ENCODE measurements around the gene SLC25A40. TPM values are rescaled to one million over a fixed set of nuclear protein-coding genes. Genes with fewer than 3 reads are reported as not detected.
"Not testable (repeated sequence)": the region's sequence is repeated elsewhere in the genome, so short reads cannot be mapped to it uniquely, and the experiment has no call there.

The SLC25A40 gene
- total RNA-seq, 1 donor, result 11.6 TPM

DNA sequence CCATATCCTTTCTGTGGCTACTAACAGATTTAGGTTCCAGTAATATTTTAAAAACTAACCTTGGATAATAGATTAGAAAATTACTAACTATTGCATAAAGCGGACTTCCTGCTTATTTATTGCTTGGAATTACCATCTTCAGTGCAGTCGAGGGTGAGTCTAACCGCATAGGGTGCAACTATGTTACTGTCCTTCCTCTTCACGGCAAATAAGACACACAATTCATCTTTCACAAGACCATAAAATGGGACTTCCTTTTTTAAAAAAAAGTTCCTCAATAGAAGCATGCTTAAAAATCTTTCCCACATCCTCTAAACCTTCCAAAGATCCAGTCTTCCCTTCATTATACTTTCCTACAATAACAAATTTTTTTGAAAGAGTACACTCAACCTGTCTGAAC is 2.1 kb downstream of the SLC25A40 start:
- Histone ChIP-seq H3K27me3 (ENCODE audit: insufficient read depth, low read length) (no peaks in the 10 kb centered on the region), H3K9me3 (ENCODE audit: low read depth, low read length) (no peaks in the 10 kb centered on the region), H3K4me3 (ENCODE audit: insufficient read depth, low read length) (no peak overlapping the region), H3K36me3 (ENCODE audit: insufficient read depth, low read length) (peaks cover 7% of the 10 kb centered on the region), H4K20me1 (ENCODE audit: insufficient read depth, low read length) (no peaks in the 10 kb centered on the region), H3K4me2 (ENCODE audit: insufficient read depth, low read length) (no peak overlapping the region), H3K79me2 (ENCODE audit: insufficient read depth, low read length) (peaks cover 84% of the 10 kb centered on the region), H3K4me1 (ENCODE audit: insufficient read depth, low read length) (peaks cover 15% of the 10 kb centered on the region), H3K27ac (ENCODE audit: low read depth, low read length) (no peak overlapping the region), H2AFZ (ENCODE audit: low read length) (no peak overlapping the region)
- TF ChIP-seq, protein P1, sequence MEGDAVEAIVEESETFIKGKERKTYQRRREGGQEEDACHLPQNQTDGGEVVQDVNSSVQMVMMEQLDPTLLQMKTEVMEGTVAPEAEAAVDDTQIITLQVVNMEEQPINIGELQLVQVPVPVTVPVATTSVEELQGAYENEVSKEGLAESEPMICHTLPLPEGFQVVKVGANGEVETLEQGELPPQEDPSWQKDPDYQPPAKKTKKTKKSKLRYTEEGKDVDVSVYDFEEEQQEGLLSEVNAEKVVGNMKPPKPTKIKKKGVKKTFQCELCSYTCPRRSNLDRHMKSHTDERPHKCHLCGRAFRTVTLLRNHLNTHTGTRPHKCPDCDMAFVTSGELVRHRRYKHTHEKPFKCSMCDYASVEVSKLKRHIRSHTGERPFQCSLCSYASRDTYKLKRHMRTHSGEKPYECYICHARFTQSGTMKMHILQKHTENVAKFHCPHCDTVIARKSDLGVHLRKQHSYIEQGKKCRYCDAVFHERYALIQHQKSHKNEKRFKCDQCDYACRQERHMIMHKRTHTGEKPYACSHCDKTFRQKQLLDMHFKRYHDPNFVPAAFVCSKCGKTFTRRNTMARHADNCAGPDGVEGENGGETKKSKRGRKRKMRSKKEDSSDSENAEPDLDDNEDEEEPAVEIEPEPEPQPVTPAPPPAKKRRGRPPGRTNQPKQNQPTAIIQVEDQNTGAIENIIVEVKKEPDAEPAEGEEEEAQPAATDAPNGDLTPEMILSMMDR (IDR thresholded peaks at IDR 0.05; ENCODE audit: extremely low read depth, low read depth, low read length), result no peak
- DNase-seq (ENCODE audit: insufficient read length, low spot score, missing footprints), result no peak

DNA sequence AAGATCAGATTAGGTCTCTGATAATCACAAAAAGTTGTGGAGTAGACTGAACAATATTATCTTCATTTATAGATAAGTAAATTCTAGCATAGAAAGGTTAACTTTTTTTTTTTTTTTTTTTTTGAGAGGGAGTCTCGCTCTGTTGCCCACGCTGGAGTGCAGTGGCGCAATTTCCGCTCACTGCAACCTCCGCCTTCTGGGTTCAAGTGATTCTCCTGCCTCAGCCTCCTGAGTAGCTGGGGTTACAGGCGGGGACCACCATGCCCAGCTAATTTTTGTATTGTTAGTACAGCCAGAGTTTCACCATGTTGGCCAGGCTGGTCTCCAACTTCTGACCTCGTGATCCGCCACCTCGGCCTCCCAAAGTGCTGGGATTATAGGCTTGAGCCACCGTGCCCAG is 2.8 kb downstream of the SLC25A40 start:
- H2AFZ ChIP-seq (ENCODE audit: low read length); H3K36me3 ChIP-seq (ENCODE audit: insufficient read depth, low read length); DNase-seq (ENCODE audit: insufficient read length, low spot score, missing footprints); H3K9me3 ChIP-seq (ENCODE audit: low read depth, low read length); H4K20me1 ChIP-seq (ENCODE audit: insufficient read depth, low read length); H3K27ac ChIP-seq (ENCODE audit: low read depth, low read length); H3K4me3 ChIP-seq (ENCODE audit: insufficient read depth, low read length); H3K4me2 ChIP-seq (ENCODE audit: insufficient read depth, low read length); H3K27me3 ChIP-seq (ENCODE audit: insufficient read depth, low read length): not testable (repeated sequence)
- H3K4me1 ChIP-seq (ENCODE audit: insufficient read depth, low read length), result peaks cover 10% of the 10 kb centered on the region
- H3K79me2 ChIP-seq (ENCODE audit: insufficient read depth, low read length), result peaks cover 84% of the 10 kb centered on the region

DNA sequence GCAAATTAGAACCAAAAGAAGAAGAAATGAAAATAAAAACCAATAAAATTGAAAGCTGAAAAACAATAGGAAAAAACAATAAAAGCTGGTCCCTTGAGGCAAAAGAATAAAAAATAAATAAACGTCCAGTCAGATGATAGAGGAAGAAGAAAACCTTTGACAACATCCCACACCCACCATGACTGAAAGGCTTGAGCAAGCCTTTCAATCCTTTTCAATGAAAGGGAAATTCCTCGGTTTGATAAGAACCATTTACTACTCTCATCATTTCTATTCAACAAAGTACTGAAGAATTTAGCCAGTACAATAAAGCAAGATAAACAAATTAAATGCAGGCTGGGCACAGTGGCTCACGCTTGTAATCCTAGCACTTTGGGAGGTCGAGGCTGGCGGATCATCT is 3.8 kb downstream of the SLC25A40 start:
- Histone ChIP-seq H3K9me3 (ENCODE audit: low read depth, low read length) (no peaks in the 10 kb centered on the region), H2AFZ (ENCODE audit: low read length) (no peak overlapping the region), H3K27me3 (ENCODE audit: insufficient read depth, low read length) (no peaks in the 10 kb centered on the region), H3K79me2 (ENCODE audit: insufficient read depth, low read length) (peaks cover 79% of the 10 kb centered on the region), H3K4me1 (ENCODE audit: insufficient read depth, low read length) (peaks cover 6% of the 10 kb centered on the region), H3K4me2 (ENCODE audit: insufficient read depth, low read length) (no peak overlapping the region), H3K36me3 (ENCODE audit: insufficient read depth, low read length) (peaks cover 7% of the 10 kb centered on the region), H4K20me1 (ENCODE audit: insufficient read depth, low read length) (no peaks in the 10 kb centered on the region), H3K4me3 (ENCODE audit: insufficient read depth, low read length) (no peak overlapping the region), H3K27ac (ENCODE audit: low read depth, low read length) (no peak overlapping the region)
- no peak for DNase-seq (ENCODE audit: insufficient read length, low spot score, missing footprints)
- TF ChIP-seq, protein P1 (IDR thresholded peaks at IDR 0.05; ENCODE audit: extremely low read depth, low read depth, low read length), result no peak

DNA sequence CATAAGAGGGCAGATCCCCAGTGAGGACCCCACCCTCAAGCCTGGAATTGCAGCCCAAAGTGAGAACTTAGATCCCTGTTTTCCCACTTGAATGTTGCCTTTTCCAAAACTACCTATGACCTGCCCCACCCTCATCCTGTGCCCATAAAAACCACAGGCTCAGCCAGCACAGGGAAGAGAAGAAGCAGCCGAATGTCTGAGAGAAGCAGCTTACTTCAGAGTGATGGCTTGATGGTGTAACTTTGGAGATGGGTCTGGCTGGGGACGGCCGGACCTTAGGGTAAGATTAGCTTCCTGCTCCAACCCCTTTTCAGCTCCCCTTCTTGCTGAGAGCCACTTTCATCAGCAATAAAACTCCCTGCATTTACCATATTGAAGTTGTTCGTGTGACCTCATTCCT is 5.7 kb downstream of the SLC25A40 start:
- DNase-seq (ENCODE audit: insufficient read length, low spot score, missing footprints), result no peak
- Histone ChIP-seq H3K27me3 (ENCODE audit: insufficient read depth, low read length) (no peaks in the 10 kb centered on the region), H3K79me2 (ENCODE audit: insufficient read depth, low read length) (peaks cover 74% of the 10 kb centered on the region), H3K27ac (ENCODE audit: low read depth, low read length) (no peak overlapping the region), H3K4me1 (ENCODE audit: insufficient read depth, low read length) (peaks cover 6% of the 10 kb centered on the region), H3K36me3 (ENCODE audit: insufficient read depth, low read length) (peaks cover 17% of the 10 kb centered on the region), H3K4me3 (ENCODE audit: insufficient read depth, low read length) (no peak overlapping the region), H2AFZ (ENCODE audit: low read length) (no peak overlapping the region), H4K20me1 (ENCODE audit: insufficient read depth, low read length) (no peaks in the 10 kb centered on the region), H3K4me2 (ENCODE audit: insufficient read depth, low read length) (no peak overlapping the region), H3K9me3 (ENCODE audit: low read depth, low read length) (peaks cover 2% of the 10 kb centered on the region)
- TF ChIP-seq, protein P1 (IDR thresholded peaks at IDR 0.05; ENCODE audit: extremely low read depth, low read depth, low read length), result no peak

DNA sequence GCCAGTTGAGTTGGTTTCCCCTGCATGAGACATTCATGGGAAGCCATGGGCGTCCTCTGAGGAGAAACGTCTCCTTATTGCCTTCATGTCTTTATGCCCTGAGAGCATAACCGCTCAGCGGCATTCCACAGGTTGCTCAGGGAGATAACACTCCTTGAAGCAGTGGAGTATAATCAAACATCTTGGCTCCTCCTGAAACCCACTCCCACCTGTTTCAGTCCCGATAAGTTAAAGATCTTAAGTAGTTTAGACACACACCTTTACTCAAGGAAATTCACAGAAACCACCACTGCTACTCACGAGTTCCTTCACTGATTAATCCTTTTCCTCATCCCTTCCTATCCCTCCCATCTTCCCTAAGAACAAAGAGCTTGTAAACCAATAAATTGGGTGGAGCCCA is 9.6 kb downstream of the SLC25A40 start:
- H3K27me3 ChIP-seq (ENCODE audit: insufficient read depth, low read length); H3K4me1 ChIP-seq (ENCODE audit: insufficient read depth, low read length); H2AFZ ChIP-seq (ENCODE audit: low read length); H3K27ac ChIP-seq (ENCODE audit: low read depth, low read length); DNase-seq (ENCODE audit: insufficient read length, low spot score, missing footprints); H3K4me3 ChIP-seq (ENCODE audit: insufficient read depth, low read length); H4K20me1 ChIP-seq (ENCODE audit: insufficient read depth, low read length); H3K9me3 ChIP-seq (ENCODE audit: low read depth, low read length); H3K4me2 ChIP-seq (ENCODE audit: insufficient read depth, low read length): not testable (repeated sequence)
- H3K36me3 ChIP-seq (ENCODE audit: insufficient read depth, low read length), result peaks cover 17% of the 10 kb centered on the region
- peaks cover 39% of the 10 kb centered on the region for H3K79me2 ChIP-seq (ENCODE audit: insufficient read depth, low read length)
